ENCODE measurements around the gene CEACAM7.

GRCh38 chr19:41666075-41666474 is 22.0 kb downstream of the CEACAM7 start:
- TF ChIP-seq MAX (IDR thresholded peaks at IDR 0.05) (no peak), EZH2phosphoT487 (IDR thresholded peaks at IDR 0.05; ENCODE audit: borderline replicate concordance) (no peak), CTCF (IDR thresholded peaks at IDR 0.05 in 2 of 3, conservative IDR thresholded peaks at IDR 0.05 in 1 of 3; ENCODE audit: borderline replicate concordance in 1 of 3, insufficient read depth in 1 of 3, low read depth in 2 of 3, low read length in 2 of 3) (no peak), ELF1 (IDR thresholded peaks at IDR 0.05; ENCODE audit: borderline replicate concordance, low read depth) (no peak), POLR2A (IDR thresholded peaks at IDR 0.05; ENCODE audit: borderline replicate concordance, extremely low read depth, insufficient read depth, insufficient read length) (no peak), ZNF274 (IDR thresholded peaks at IDR 0.05; ENCODE audit: low read depth, low read length) (no peak), YY1 (IDR thresholded peaks at IDR 0.05; ENCODE audit: extremely low read depth, insufficient replicate concordance, low read depth, low read length) (no peak), EGR1 (IDR thresholded peaks at IDR 0.05; ENCODE audit: low read depth) (no peak), REST (IDR thresholded peaks at IDR 0.05; ENCODE audit: low read depth) (no peak), EZH2 (IDR thresholded peaks at IDR 0.05) (no peak), JUND (IDR thresholded peaks at IDR 0.05) (no peak)
